Hepatocyte (in vitro differentiated cells): ENCODE results near the gene MAP3K10. TPM values are rescaled to one million over a fixed set of nuclear protein-coding genes. Genes with fewer than 3 reads are reported as not detected.
A peak's percentile ranks its signal among the peaks of the same experiment; 100 is the strongest.

Experiments used
- DNase-seq: peaks from one replicate; pipeline ENCODE4 v3.0.0-alpha.2; 2016; ENCODE audit warnings: low spot score
- H2AFZ ChIP-seq: fragments of 200-600 bp; sonication (generic); 2 replicates; pipeline ENCODE4 v1.6.0; 2016; ENCODE audit warnings: antibody characterized with exemption, mild to moderate bottlenecking
- H3K27ac ChIP-seq: fragments of 200-600 bp; sonication (generic); 2 replicates; pipeline ENCODE4 v1.5.1; 2016; ENCODE audit warnings: mild to moderate bottlenecking
- H3K27me3 ChIP-seq: fragments of 200-600 bp; sonication (generic); 2 replicates; pipeline ENCODE4 v1.6.1; 2016
- H3K36me3 ChIP-seq: fragments of 200-600 bp; sonication (generic); replicated peaks from 2 replicates; pipeline ENCODE4 v1.5.1; 2016; ENCODE audit warnings: low read depth; ENCODE audit not compliant: insufficient read depth
- H3K4me1 ChIP-seq: fragments of 200-600 bp; sonication (generic); 2 replicates; pipeline ENCODE4 v1.5.1; 2016; ENCODE audit warnings: mild to moderate bottlenecking, moderate library complexity; ENCODE audit not compliant: insufficient read depth
- H3K4me2 ChIP-seq: fragments of 200-600 bp; sonication (generic); 2 replicates; pipeline ENCODE4 v1.6.0; 2016
- H3K4me3 ChIP-seq: fragments of 200-600 bp; sonication (generic); 2 replicates; pipeline ENCODE4 v1.5.1; 2016; ENCODE audit warnings: mild to moderate bottlenecking
- H3K79me2 ChIP-seq: fragments of 200-600 bp; sonication (generic); 2 replicates; pipeline ENCODE4 v1.6.0; 2017; ENCODE audit warnings: mild to moderate bottlenecking
- H3K9me2 ChIP-seq: fragments of 200-600 bp; sonication (generic); replicated peaks from 2 replicates; pipeline ENCODE4 v1.6.0; 2017; ENCODE audit warnings: mild to moderate bottlenecking; ENCODE audit not compliant: insufficient read depth
- H3K9me3 ChIP-seq: fragments of 200-600 bp; sonication (generic); 2 replicates; pipeline ENCODE4 v1.5.1; 2016; ENCODE audit warnings: low read depth, mild to moderate bottlenecking
- H4K20me1 ChIP-seq: fragments of 200-600 bp; sonication (generic); 2 replicates; pipeline ENCODE4 v1.6.0; 2016; ENCODE audit warnings: mild to moderate bottlenecking; ENCODE audit not compliant: insufficient read depth, poor library complexity, severe bottlenecking
- EZH2 ChIP-seq: fragments of 200-600 bp; sonication (generic); IDR thresholded peaks from 2 replicates; pipeline ENCODE4 v1.6.1; 2016; ENCODE audit warnings: antibody characterized with exemption, mild to moderate bottlenecking, borderline replicate concordance
- EZH2phosphoT487 ChIP-seq: fragments of 200-600 bp; sonication (generic); IDR thresholded peaks from one replicate; pipeline ENCODE4 v1.6.1; 2018; ENCODE audit warnings: antibody characterized with exemption, mild to moderate bottlenecking, low read depth, moderate library complexity; ENCODE audit not compliant: unreplicated experiment, severe bottlenecking
- WGBS: methylation state at CpG from one replicate; pipeline ENCODE4 v1.1.6; 2016; ENCODE audit warnings: low lambda C conversion rate; ENCODE audit errors: missing lambda C conversion rate; 5-methylcytosine and 5-hydroxymethylcytosine counted together
- polyA plus RNA-seq: library from polyadenylated mRNA; unstranded; fragments of >200 nt; fragmentation: Nextera tagmentation; extraction: Ambion mirVana; gene quantifications from 2 replicates; pipeline ENCODE4 v1.2.1, GENCODE V29; 2016
- total RNA-seq: library from RNA; depleted of rRNA; stranded (reverse); fragments of >200 nt; gene quantifications from 2 replicates; pipeline ENCODE4 v1.2.3, GENCODE V29; 2014
- TF ChIP-seq, protein P1 (sequence below): fragments of 200-600 bp; sonication (generic); IDR thresholded peaks from 2 replicates; pipeline ENCODE4 v1.5.1; 2016; ENCODE audit warnings: antibody characterized with exemption, mild to moderate bottlenecking; ENCODE audit not compliant: poor library complexity

The MAP3K10 gene
- total and polyA plus RNA-seq, 2 experiments from 2014 or later, result 6.1 to 9.1 TPM

DNA sequence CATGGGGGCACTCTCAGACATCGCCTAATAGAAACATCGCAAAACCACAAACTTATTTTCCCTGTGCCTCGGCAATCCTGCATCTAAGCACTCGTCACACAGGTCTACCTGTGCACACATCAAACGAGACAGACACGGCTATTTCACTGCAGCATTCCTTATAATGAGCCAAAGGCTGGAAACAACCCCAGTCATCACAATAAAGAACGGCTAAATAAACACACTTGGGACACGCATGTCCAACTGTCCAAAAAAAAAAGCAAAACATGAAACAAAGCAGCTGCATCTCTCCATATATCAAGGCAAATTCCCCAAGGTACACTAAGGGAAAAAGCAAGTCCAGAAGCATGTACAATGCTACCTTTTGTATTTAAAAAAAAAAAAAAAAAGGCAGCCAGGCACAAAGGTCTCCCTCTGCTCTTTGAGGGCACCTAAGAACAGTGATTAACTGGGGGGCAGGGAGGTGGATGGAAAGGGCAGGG lies 62.4 kb downstream of the MAP3K10 start:
- TF ChIP-seq, protein P1, sequence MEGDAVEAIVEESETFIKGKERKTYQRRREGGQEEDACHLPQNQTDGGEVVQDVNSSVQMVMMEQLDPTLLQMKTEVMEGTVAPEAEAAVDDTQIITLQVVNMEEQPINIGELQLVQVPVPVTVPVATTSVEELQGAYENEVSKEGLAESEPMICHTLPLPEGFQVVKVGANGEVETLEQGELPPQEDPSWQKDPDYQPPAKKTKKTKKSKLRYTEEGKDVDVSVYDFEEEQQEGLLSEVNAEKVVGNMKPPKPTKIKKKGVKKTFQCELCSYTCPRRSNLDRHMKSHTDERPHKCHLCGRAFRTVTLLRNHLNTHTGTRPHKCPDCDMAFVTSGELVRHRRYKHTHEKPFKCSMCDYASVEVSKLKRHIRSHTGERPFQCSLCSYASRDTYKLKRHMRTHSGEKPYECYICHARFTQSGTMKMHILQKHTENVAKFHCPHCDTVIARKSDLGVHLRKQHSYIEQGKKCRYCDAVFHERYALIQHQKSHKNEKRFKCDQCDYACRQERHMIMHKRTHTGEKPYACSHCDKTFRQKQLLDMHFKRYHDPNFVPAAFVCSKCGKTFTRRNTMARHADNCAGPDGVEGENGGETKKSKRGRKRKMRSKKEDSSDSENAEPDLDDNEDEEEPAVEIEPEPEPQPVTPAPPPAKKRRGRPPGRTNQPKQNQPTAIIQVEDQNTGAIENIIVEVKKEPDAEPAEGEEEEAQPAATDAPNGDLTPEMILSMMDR, result no peak
- no peak for TF ChIP-seq EZH2
- no peak for TF ChIP-seq EZH2phosphoT487
- Histone ChIP-seq H3K79me2 (peaks cover 40% of the 10 kb centered on the region), H3K4me3 (no peak overlapping the region), H3K4me2 (no peak overlapping the region), H4K20me1 (peaks cover 22% of the 10 kb centered on the region), H2AFZ (no peak overlapping the region), H3K9me3 (no peaks in the 10 kb centered on the region), H3K9me2 (no peaks in the 10 kb centered on the region), H3K27ac (peak overlapping the region; percentile 31), H3K36me3 (no peaks in the 10 kb centered on the region), H3K27me3 (no peaks in the 10 kb centered on the region), H3K4me1 (no peaks in the 10 kb centered on the region)
- 79% methylated on average over 8 of the region's 8 CpGs for WGBS
- no peak for DNase-seq

DNA sequence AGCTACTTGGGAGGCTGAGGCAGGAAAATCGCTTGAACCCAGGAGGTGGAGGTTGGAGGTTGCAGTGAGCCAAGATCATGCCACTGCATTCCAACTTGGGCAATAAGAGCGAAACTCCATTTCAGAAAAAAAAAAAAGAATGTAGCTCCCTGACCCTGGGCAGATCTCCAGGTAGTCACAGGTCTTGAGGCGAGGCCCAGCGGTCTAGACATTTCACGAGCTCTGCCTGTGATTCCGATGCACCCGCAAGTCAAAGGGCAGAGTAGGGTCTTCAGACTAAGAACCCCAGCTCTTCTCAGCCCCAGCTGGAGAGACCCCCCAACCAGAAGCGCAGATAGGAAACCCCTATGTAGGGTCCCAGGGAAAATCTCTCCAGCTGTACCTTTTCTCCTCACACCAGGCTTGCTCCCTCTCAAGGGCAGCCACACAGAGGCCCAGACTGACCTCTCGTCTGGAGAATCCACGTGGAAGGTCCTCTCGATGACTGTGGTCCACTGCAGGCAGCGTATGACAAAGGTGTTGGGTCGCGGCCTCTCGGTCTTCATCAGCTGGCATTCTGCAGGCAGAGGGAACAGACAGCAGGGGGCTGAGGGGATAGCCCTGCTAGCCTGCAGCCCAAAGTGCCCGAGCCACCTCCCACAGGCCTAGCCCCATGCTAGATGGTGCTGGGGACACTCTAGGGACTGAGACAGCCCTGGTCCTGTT lies 63.6 kb downstream of the MAP3K10 start:
- TF ChIP-seq, protein P1, result no peak
- TF ChIP-seq EZH2, result no peak
- no peak for TF ChIP-seq EZH2phosphoT487
- Histone ChIP-seq H3K27ac (no peak overlapping the region), H3K27me3 (no peaks in the 10 kb centered on the region), H2AFZ (no peak overlapping the region), H3K79me2 (peaks cover 52% of the 10 kb centered on the region), H3K9me2 (no peaks in the 10 kb centered on the region), H4K20me1 (peaks cover 29% of the 10 kb centered on the region), H3K36me3 (no peaks in the 10 kb centered on the region), H3K4me1 (no peaks in the 10 kb centered on the region), H3K4me2 (no peak overlapping the region), H3K4me3 (no peak overlapping the region), H3K9me3 (no peaks in the 10 kb centered on the region)
- 97% methylated on average over 16 of the region's 16 CpGs for WGBS
- DNase-seq, result no peak

DNA sequence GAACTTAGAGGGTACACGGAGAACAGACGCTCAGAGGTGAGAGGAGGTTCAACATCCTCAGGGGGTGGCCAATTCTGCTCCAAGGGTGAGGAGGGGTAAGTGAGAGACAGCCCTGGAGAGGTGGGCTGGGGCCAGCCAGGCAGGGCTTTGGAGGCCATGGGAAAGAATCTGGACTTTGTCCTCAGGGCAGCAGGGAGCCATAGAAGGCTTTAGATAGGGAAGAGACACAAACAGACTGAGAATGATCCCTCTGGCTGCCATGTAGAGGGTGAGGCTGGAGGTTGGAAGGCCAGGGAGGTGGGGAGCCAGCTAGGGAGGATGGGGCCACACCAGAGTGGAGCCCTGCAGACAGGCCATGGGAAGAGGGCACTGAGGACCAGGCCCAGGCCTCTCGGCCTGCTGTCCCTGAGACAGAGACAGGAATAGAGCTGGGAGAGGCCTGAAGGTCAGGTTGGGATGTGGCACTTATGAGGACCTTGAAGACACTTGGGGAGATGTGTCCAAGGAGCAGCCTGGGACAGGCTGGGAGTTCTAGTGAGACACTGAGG lies 64.5 kb downstream of the MAP3K10 start:
- DNase-seq, result no peak
- Histone ChIP-seq H2AFZ (no peak overlapping the region), H4K20me1 (peaks cover 27% of the 10 kb centered on the region), H3K4me3 (no peak overlapping the region), H3K27ac (no peak overlapping the region), H3K27me3 (no peaks in the 10 kb centered on the region), H3K9me3 (no peaks in the 10 kb centered on the region), H3K79me2 (peaks cover 56% of the 10 kb centered on the region), H3K36me3 (no peaks in the 10 kb centered on the region), H3K4me1 (no peaks in the 10 kb centered on the region), H3K4me2 (no peak overlapping the region), H3K9me2 (no peaks in the 10 kb centered on the region)
- TF ChIP-seq EZH2, result no peak
- TF ChIP-seq, protein P1, result no peak
- no peak for TF ChIP-seq EZH2phosphoT487
- WGBS, result 83% methylated on average over 3 of the region's 3 CpGs
